ENCODE data around the gene NUDT8. TPM values are rescaled to one million over a fixed set of nuclear protein-coding genes. Genes with fewer than 3 reads are reported as not detected.
"Not testable (repeated sequence)": the region's sequence is repeated elsewhere in the genome, so short reads cannot be mapped to it uniquely, and the experiment has no call there.

The NUDT8 gene
- total and polyA plus RNA-seq, 12 donors = 1.9 to 40.6 (median 7.6) TPM

DNA sequence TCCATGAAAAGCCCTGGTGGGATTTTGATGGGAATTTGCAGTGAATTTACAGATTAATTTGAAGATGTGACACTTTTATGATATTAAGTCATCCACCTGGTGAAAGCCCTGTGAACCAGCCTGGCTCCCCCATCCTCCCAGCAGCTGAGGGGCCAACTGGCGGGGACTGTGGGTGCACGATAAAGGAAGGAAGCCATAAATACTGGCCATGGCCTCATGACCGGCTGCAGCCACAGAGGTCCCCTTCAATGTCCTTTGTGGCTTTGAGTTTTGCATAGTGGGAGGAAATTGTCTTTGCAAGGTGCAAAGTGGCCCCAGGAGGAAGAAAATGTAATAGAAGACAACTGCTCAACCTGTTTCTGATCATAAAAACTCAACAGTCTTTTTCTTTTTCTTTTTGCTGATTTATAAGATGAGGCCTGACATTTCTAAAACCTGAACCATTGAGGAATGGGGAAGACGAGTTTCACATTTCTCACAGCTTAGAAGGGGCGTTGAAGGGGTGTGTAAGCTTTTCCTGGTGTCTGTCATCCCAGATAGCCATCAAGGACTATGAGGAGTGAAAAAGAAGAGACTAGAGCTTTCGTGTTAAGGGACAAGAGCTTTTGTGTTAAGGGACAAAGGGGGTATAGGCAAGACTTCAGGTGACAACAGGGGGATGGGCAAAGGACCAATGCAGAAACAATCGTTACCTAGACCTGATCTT is 29.3 kb downstream of the NUDT8 start:
- H3K9me3 ChIP-seq (replicated peaks in 1 of 3) = no peaks in the 10 kb centered on the region
- no peaks in the 10 kb centered on the region for H3K4me1 ChIP-seq (replicated peaks in 1 of 2)
- 34 to 46% (median 44%) methylated on average over 7 of the region's 7 CpGs for WGBS, 4 donors
- DNase-seq = no peak
- no peaks in the 10 kb centered on the region for H3K27me3 ChIP-seq
- H3K4me3 ChIP-seq = no peak overlapping the region
- intact Hi-C loops (cut with DNase I) = no loop called here
- no peaks in the 10 kb centered on the region for H3K36me3 ChIP-seq (replicated peaks in 1 of 2)
- no peak overlapping the region for H3K27ac ChIP-seq
- no peak for TF ChIP-seq POLR2A (IDR thresholded peaks at IDR 0.05)
- TF ChIP-seq, protein P1, sequence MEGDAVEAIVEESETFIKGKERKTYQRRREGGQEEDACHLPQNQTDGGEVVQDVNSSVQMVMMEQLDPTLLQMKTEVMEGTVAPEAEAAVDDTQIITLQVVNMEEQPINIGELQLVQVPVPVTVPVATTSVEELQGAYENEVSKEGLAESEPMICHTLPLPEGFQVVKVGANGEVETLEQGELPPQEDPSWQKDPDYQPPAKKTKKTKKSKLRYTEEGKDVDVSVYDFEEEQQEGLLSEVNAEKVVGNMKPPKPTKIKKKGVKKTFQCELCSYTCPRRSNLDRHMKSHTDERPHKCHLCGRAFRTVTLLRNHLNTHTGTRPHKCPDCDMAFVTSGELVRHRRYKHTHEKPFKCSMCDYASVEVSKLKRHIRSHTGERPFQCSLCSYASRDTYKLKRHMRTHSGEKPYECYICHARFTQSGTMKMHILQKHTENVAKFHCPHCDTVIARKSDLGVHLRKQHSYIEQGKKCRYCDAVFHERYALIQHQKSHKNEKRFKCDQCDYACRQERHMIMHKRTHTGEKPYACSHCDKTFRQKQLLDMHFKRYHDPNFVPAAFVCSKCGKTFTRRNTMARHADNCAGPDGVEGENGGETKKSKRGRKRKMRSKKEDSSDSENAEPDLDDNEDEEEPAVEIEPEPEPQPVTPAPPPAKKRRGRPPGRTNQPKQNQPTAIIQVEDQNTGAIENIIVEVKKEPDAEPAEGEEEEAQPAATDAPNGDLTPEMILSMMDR (IDR thresholded peaks at IDR 0.05) = no peak

GRCh38 chr11:67599149-67599548 is 30.6 kb downstream of the NUDT8 start:
- Histone ChIP-seq H3K4me3 (no peak overlapping the region), H3K27ac (no peak overlapping the region), H3K4me1 (replicated peaks in 1 of 2) (no peaks in the 10 kb centered on the region), H3K9me3 (replicated peaks in 1 of 3) (no peaks in the 10 kb centered on the region), H3K27me3 (no peaks in the 10 kb centered on the region), H3K36me3 (replicated peaks in 1 of 2) (no peaks in the 10 kb centered on the region)
- TF ChIP-seq, protein P1 (IDR thresholded peaks at IDR 0.05) = no peak
- TF ChIP-seq POLR2A (IDR thresholded peaks at IDR 0.05) = no peak
- DNase-seq = no peak
- WGBS, 4 donors = 64 to 92% (median 71%) methylated on average over 1 of the region's 1 CpG
- intact Hi-C loops (cut with DNase I) = no loop called here

DNA sequence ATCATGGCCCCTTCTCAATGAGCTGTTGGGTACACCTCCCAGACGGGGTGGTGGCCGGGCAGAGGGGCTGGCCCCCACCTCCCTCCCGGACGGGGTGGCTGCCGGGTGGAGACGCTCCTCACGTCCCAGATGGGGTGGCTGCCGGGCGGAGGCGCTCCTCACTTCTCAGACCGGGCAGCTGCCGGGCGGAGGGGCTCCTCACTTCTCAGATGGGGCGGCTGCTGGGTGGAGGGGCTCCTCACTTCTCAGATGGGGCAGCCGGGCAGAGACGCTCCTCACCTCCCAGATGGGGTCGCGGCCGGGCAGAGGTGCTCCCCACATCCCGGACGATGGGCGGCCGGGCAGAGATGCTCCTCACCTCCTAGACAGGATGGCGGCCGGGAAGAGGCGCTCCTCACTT is 31.8 kb downstream of the NUDT8 start:
- DNase-seq; H3K36me3 ChIP-seq (replicated peaks in 1 of 2); H3K9me3 ChIP-seq (replicated peaks in 1 of 3); H3K27ac ChIP-seq; intact Hi-C loops (cut with DNase I); H3K27me3 ChIP-seq; H3K4me1 ChIP-seq (replicated peaks in 1 of 2); H3K4me3 ChIP-seq: not testable (repeated sequence)
- WGBS, 4 donors = 91 to 95% (median 91%) methylated on average over 4 to 26 of the region's 26 CpGs

DNA sequence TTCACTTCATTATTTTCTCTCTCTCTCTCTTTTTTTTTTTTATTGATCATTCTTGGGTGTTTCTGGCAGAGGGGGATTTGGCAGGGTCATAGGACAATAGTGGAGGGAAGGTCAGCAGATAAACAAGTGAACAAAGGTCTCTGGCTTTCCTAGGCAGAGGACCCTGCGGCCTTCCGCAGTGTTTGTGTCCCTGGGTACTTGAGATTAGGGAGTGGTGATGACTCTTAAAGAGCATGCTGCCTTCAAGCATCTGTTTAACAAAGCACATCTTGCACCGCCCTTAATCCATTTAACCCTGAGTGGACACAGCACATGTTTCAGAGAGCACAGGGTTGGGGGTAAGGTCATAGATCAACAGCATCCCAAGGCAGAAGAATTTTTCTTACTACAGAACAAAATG is 32.3 kb downstream of the NUDT8 start:
- H3K9me3 ChIP-seq (replicated peaks in 1 of 3); DNase-seq; H3K27me3 ChIP-seq; intact Hi-C loops (cut with DNase I); H3K36me3 ChIP-seq (replicated peaks in 1 of 2); H3K4me3 ChIP-seq; H3K27ac ChIP-seq; H3K4me1 ChIP-seq (replicated peaks in 1 of 2): not testable (repeated sequence)
- WGBS, 4 donors = 80% methylated on average over 2 of the region's 3 CpGs; no CpG with 5 or more reads in 3 of the 4 donors

DNA sequence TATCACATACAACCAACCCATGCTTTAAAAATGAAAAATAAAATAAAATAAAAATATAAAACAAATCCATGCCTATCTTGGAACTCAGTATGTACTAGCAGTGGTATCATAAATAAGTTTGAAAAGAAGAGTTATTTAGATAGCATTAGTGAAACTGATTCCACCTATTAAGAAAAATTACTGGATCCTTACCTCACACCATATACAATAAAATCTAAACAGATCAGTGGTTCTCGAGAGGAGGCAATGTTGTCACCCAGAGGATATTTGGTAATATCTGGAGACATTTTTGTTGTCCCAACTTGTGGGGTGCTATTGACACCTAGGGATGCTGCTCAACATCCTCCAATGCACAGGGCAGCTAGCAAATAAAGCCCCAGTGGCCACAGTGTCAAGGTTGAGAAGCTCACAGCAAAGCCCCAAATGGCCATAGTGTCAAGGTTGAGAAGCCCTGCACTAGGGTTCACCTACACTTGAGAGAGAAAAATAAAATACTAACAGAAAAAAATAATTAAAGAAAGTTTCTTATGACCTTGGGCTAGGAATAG is 32.9 kb downstream of the NUDT8 start:
- no peak for DNase-seq
- no peaks in the 10 kb centered on the region for H3K4me1 ChIP-seq (replicated peaks in 1 of 2)
- H3K9me3 ChIP-seq (replicated peaks in 1 of 3) = no peaks in the 10 kb centered on the region
- H3K4me3 ChIP-seq = no peak overlapping the region
- intact Hi-C loops (cut with DNase I) = no loop called here
- no peaks in the 10 kb centered on the region for H3K36me3 ChIP-seq (replicated peaks in 1 of 2)
- no peaks in the 10 kb centered on the region for H3K27me3 ChIP-seq
- H3K27ac ChIP-seq = no peak overlapping the region
- 71 to 97% (median 83%) methylated on average over 1 of the region's 1 CpG for WGBS, 4 donors
- TF ChIP-seq, protein P1 (IDR thresholded peaks at IDR 0.05) = no peak
- no peak for TF ChIP-seq POLR2A (IDR thresholded peaks at IDR 0.05)

All from adrenal gland (tissue), 12 donors.